ENCODE results near the gene POP5.
"Not testable (repeated sequence)": the region's sequence is repeated elsewhere in the genome, so short reads cannot be mapped to it uniquely, and the experiment has no call there.

Gene POP5

GRCh38 chr12:120536064-120536791 is 45.0 kb downstream of the POP5 start:
- DNase-seq, result no peak

- peak; percentile 28 to 85 (median 77) for DNase-seq
Measured at GRCh38 chr12:120534703-120535655, 46.2 kb downstream of the POP5 start.

- peak; percentile 91 to 97 (median 95) for DNase-seq
Measured at GRCh38 chr12:120534203-120534702, 46.9 kb downstream of the POP5 start, which contains the start of gene RNF10. RNF10 (plus strand) TSS chr12:120534356; CDS start chr12:120534812, 456 bp downstream.

- DNase-seq, result no peak
Measured at GRCh38 chr12:120532701-120533238, 48.4 kb downstream of the POP5 start.

GRCh38 chr12:120530418-120530761 is 50.8 kb downstream of the POP5 start:
- not testable (repeated sequence) for DNase-seq

GRCh38 chr12:120529641-120530417 is 51.4 kb downstream of the POP5 start:
- DNase-seq, result peak; percentile 62 to 86 (median 80)

- peak; percentile 91 to 95 (median 93) for DNase-seq
Measured at GRCh38 chr12:120528861-120529525, 52.2 kb downstream of the POP5 start, which contains the start of gene COQ5. COQ5 (minus strand) TSS chr12:120529158; CDS start chr12:120529141, 17 bp downstream.
